ENCODE data around the gene SGPL1. TPM values are rescaled to one million over a fixed set of nuclear protein-coding genes. Genes with fewer than 3 reads are reported as not detected.

SGPL1 gene
- total RNA-seq, 1 donor from 2014 or later, result 15.3 TPM

- intact Hi-C loops (cut with micrococcal nuclease), result loop anchor here (10.0 kb wide), 2 partner anchors 277 to 357 kb away; no protein-coding TSS in a partner anchor
- ATAC-seq (no peak), DNase-seq (no peak)
These were observed 112.4 kb downstream of the SGPL1 start for GRCh38 chr10:70928140-70928539.

GRCh38 chr10:70930263-70931000 lies 114.7 kb downstream of the SGPL1 start:
- DNase-seq (no peak), ATAC-seq (no peak)
- intact Hi-C loops (cut with micrococcal nuclease), result no loop called here

Other genes starting within 250 kb of the SGPL1 start
- 3.2 TPM for gene PRF1, start 213.2 kb upstream of the SGPL1 start, total RNA-seq
- gene ADAMTS14, start 143.4 kb upstream of the SGPL1 start, total RNA-seq, result 0.10 TPM
- gene TBATA, start 30.6 kb upstream of the SGPL1 start, total RNA-seq, result not detected
- 172 TPM for gene PCBD1, start 72.6 kb downstream of the SGPL1 start, total RNA-seq